ENCODE results near the gene APOO.

APOO gene

DNA sequence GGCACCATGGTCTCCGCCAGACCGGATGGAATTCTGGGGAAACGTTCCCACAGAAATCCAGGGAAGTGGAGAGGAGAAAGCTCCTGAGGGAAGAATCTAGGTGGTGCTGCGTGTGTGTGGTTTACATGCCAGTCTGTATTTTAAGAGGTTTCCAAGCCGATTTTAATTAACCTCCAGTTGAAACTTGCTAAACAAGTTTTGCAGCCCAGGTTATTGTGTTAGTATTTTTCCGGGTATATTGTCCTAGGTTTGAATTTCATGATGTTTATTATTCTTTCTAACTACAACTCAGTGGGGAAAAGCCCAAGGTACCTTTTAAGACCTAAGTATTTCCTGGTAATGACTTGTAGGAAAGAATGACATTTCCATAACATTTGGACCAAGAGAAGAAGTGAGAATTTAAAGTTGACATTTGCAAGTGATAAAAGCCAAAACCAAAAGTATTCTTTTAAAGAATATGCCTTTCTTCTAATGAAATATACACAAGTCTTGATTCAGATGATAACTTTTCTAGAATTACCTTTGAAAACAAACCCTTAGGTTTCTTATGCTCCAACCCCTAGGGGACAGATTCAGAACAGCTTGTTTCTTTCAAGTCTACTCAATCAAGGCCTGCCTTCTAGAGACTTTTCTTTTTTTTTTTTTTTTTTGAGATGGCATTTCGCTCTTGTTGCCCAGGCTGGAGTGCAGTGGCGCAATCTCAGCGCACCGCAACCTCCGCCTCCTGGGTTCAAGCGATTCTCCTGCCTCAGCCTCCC is 110.2 kb downstream of the APOO start:
- no peaks in the 10 kb centered on the region for H3K9me3 ChIP-seq (ENCODE audit: insufficient read depth, low read depth, low read length)
- H3K36me3 ChIP-seq (ENCODE audit: insufficient read depth, low read length) = no peaks in the 10 kb centered on the region
- H3K9ac ChIP-seq (ENCODE audit: low read depth, low read length) = no peak overlapping the region
- 91% methylated on average over 11 of the region's 12 CpGs for WGBS
- H3K4me1 ChIP-seq (ENCODE audit: insufficient read depth, low read length) = no peaks in the 10 kb centered on the region; the same call in 1 of the 2 replicates
- H3K27me3 ChIP-seq (ENCODE audit: insufficient read depth, low read length) = no peaks in the 10 kb centered on the region
- H3K27ac ChIP-seq (ENCODE audit: low read depth, low read length) = no peak overlapping the region
- no peak overlapping the region for H3K4me3 ChIP-seq (ENCODE audit: low read length)

DNA sequence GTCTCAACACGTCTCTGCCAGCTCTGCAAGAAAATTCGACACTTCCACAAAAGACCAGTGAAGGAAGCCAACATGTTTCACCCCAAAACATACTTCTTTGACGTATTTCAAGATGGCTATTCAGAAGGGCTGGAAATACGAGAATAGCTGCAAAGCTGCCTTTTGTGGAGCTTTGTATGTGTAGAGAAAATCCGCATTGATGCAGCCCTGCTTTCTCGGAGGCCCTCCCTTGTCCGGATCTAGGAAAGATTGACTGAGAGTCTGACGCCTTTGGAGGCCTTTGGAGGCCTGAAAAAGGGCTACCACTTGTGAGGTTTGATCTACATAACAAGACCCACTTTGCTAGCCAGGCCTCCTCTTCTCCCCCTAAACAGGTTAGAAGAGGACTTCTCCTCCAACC is 112.5 kb downstream of the APOO start:
- Histone ChIP-seq H3K9me3 (ENCODE audit: insufficient read depth, low read depth, low read length) (no peaks in the 10 kb centered on the region), H3K27me3 (ENCODE audit: insufficient read depth, low read length) (no peaks in the 10 kb centered on the region), H3K27ac (ENCODE audit: low read depth, low read length) (no peak overlapping the region), H3K9ac (ENCODE audit: low read depth, low read length) (no peak overlapping the region), H3K4me3 (ENCODE audit: low read length) (no peak overlapping the region), H3K4me1 (ENCODE audit: insufficient read depth, low read length) (no peaks in the 10 kb centered on the region; the same call in 1 of the 2 replicates), H3K36me3 (ENCODE audit: insufficient read depth, low read length) (no peaks in the 10 kb centered on the region)
- 77% methylated on average over 8 of the region's 8 CpGs for WGBS

DNA sequence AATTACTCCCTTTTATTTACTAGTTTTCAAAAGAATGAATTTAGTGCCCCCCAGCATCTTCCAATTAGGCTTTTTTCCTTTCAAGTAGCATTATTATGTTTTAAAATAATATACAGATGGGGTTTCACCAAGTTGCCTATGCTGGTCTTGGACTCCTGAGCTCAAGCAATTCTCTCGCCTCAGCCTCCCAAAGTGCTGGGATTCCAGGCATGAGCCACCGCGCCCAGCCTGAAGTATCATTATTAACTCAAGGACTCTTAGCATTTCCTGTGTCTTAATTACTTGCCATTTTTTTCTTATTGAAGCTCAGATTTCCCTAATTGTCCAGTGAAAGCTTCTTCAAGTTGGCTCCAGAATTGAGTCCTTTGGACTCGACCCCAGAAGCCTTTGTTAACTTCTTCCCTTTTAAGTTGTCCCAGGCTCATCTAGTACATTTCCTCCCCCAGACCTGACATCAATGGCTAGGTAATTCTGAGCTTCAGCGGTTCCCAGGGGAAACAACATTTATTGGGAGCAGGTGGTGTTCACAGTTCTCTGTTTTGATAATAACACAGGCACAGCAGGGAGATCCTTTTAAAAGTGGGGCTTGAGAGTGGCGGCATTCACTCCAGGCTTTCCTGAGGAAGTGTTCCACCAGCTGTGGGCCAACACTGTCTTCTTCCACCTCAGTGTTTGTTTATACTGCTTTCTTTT is 114.7 kb downstream of the APOO start:
- no peak overlapping the region for H3K27ac ChIP-seq (ENCODE audit: low read depth, low read length)
- no peaks in the 10 kb centered on the region for H3K9me3 ChIP-seq (ENCODE audit: insufficient read depth, low read depth, low read length)
- WGBS = 66% methylated on average over 6 of the region's 6 CpGs
- no peaks in the 10 kb centered on the region for H3K27me3 ChIP-seq (ENCODE audit: insufficient read depth, low read length)
- H3K36me3 ChIP-seq (ENCODE audit: insufficient read depth, low read length) = no peaks in the 10 kb centered on the region
- H3K4me1 ChIP-seq (ENCODE audit: insufficient read depth, low read length) = no peaks in the 10 kb centered on the region; the same call in 1 of the 2 replicates
- H3K4me3 ChIP-seq (ENCODE audit: low read length) = no peak overlapping the region
- H3K9ac ChIP-seq (ENCODE audit: low read depth, low read length) = no peak overlapping the region

DNA sequence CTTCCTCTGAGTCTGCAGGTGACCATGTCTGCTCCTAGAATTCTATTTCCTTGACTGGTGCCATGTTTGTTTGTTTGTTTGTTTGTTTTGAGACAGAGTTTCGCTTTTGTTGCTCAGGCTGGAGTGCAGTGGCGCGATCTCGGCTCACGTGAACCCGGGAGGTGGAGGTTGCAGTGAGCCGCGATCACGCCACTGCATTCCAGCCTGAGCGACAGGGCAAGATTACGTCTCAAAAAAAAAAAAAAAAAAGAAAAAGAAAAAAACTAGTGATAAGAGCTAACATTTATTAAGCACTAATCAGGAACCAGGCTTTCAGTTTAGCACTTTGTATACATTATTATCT is 117.6 kb downstream of the APOO start:
- Histone ChIP-seq H3K4me1 (ENCODE audit: insufficient read depth, low read length) (no peaks in the 10 kb centered on the region; the same call in 1 of the 2 replicates), H3K9ac (ENCODE audit: low read depth, low read length) (no peak overlapping the region), H3K4me3 (ENCODE audit: low read length) (no peak overlapping the region), H3K36me3 (ENCODE audit: insufficient read depth, low read length) (peaks cover 11% of the 10 kb centered on the region), H3K27ac (ENCODE audit: low read depth, low read length) (no peak overlapping the region), H3K27me3 (ENCODE audit: insufficient read depth, low read length) (no peaks in the 10 kb centered on the region), H3K9me3 (ENCODE audit: insufficient read depth, low read depth, low read length) (no peaks in the 10 kb centered on the region)
- 87% methylated on average over 6 of the region's 11 CpGs for WGBS

DNA sequence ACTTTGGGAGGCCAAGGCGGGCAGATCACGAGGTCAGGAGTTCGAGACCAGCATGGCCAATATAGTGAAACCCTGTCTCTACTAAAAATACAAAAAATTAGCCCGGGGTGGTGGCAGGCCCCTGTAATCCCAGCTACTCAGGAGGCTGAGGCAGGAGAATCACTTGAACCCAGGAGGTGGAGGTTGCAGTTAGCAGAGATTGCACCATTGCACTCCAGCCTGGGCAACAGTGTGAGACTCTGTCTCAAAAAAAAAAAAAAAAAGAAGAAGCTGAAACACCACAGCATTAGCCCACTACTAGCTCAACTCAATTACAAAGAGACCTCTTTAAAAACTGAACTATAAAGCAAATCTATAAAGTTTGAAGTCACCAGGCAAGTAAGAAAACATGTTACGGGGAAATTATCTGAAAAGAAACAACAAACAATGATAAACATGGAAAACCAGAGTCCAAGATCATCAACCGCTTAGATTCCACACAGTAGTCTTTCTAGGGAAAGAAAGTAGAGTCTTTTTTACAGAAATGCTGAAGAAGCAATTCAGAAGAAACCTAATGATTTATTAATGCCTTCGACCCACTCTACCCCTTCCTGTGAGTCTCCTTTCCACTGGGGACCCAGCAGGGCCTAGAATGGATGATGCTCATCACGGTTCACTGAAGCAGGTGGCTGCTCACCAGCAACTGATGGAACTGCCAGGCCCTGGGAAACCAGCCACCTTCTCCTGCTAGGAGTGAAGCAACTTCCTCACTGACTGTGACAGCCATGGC is 118.2 kb downstream of the APOO start:
- Histone ChIP-seq H3K4me1 (ENCODE audit: insufficient read depth, low read length) (no peaks in the 10 kb centered on the region; the same call in 1 of the 2 replicates), H3K27me3 (ENCODE audit: insufficient read depth, low read length) (no peaks in the 10 kb centered on the region), H3K27ac (ENCODE audit: low read depth, low read length) (no peak overlapping the region), H3K9me3 (ENCODE audit: insufficient read depth, low read depth, low read length) (no peaks in the 10 kb centered on the region), H3K36me3 (ENCODE audit: insufficient read depth, low read length) (peaks cover 15% of the 10 kb centered on the region), H3K4me3 (ENCODE audit: low read length) (no peak overlapping the region), H3K9ac (ENCODE audit: low read depth, low read length) (no peak overlapping the region)
- WGBS = 94% methylated on average over 7 of the region's 8 CpGs

GRCh38 chrX:23788946-23789345 is 118.8 kb downstream of the APOO start:
- Histone ChIP-seq H3K4me3 (ENCODE audit: low read length) (no peak overlapping the region), H3K36me3 (ENCODE audit: insufficient read depth, low read length) (peaks cover 21% of the 10 kb centered on the region), H3K27me3 (ENCODE audit: insufficient read depth, low read length) (no peaks in the 10 kb centered on the region), H3K9ac (ENCODE audit: low read depth, low read length) (no peak overlapping the region), H3K27ac (ENCODE audit: low read depth, low read length) (no peak overlapping the region), H3K4me1 (ENCODE audit: insufficient read depth, low read length) (no peaks in the 10 kb centered on the region; the same call in 1 of the 2 replicates), H3K9me3 (ENCODE audit: insufficient read depth, low read depth, low read length) (no peaks in the 10 kb centered on the region)
- 89% methylated on average over 2 of the region's 4 CpGs for WGBS

DNA sequence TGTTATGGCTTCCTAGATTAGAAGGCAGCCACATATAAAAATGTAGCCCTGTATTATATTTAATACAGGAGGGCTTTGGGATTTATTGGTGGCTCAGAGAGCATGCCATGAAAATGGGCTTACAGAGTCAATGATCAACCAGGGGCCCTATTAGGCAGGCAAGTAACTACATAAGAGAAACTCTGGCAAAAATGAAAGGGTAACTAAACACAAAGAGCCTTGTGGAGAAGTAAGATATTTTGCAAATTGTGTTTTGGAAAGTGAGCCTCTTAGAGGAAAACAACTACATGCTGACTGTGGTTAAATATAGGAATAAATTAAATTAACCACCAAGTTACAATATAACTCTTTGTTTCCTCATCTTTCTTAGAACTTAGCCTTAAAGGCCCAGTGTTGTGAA is 119.2 kb downstream of the APOO start:
- H3K9ac ChIP-seq (ENCODE audit: low read depth, low read length) = no peak overlapping the region
- H3K4me3 ChIP-seq (ENCODE audit: low read length) = no peak overlapping the region
- no peak overlapping the region for H3K27ac ChIP-seq (ENCODE audit: low read depth, low read length)

DNA sequence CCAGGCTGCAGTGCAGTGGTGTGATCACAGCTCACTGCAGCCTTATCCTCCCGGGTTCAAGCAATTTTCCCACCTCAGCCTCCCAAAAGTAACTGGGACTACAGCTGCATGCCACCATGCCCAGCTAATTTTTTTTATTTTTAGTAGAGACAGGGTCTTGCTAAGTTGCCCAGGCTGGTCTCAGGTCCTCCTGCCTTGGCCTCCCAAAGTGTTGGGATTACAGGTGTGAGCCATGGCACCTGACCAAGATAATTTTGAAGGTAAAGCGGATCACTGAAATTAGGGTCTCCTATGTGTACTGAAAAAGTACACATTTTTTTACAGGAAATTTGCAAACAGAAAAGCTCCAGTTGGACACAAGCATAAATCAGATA is 120.0 kb downstream of the APOO start:
- H3K36me3 ChIP-seq (ENCODE audit: insufficient read depth, low read length) = peaks cover 21% of the 10 kb centered on the region
- no peak overlapping the region for H3K4me3 ChIP-seq (ENCODE audit: low read length)
- no peak overlapping the region for H3K9ac ChIP-seq (ENCODE audit: low read depth, low read length)
- no peaks in the 10 kb centered on the region for H3K9me3 ChIP-seq (ENCODE audit: insufficient read depth, low read depth, low read length)
- H3K27ac ChIP-seq (ENCODE audit: low read depth, low read length) = no peak overlapping the region
- no peaks in the 10 kb centered on the region for H3K27me3 ChIP-seq (ENCODE audit: insufficient read depth, low read length)
- H3K4me1 ChIP-seq (ENCODE audit: insufficient read depth, low read length) = no peaks in the 10 kb centered on the region; the same call in 1 of the 2 replicates
- WGBS = 100% methylated on average over 1 of the region's 2 CpGs

More for the DNA sequence above, 119.2 kb downstream of the APOO start:
- H3K9me3 ChIP-seq (ENCODE audit: insufficient read depth, low read depth, low read length) = no peaks in the 10 kb centered on the region
- no peaks in the 10 kb centered on the region for H3K27me3 ChIP-seq (ENCODE audit: insufficient read depth, low read length)
- H3K36me3 ChIP-seq (ENCODE audit: insufficient read depth, low read length) = peaks cover 21% of the 10 kb centered on the region
- no peaks in the 10 kb centered on the region; the same call in none of the 2 replicates for H3K4me1 ChIP-seq (ENCODE audit: insufficient read depth, low read length)

GRCh38 chrX:23786268-23786815 is 121.4 kb downstream of the APOO start:
- H3K4me3 ChIP-seq (ENCODE audit: low read length) = no peak overlapping the region
- WGBS = 87% methylated on average over 10 of the region's 11 CpGs

GRCh38 chrX:23785580-23785979 is 122.2 kb downstream of the APOO start:
- Histone ChIP-seq H3K27ac (ENCODE audit: low read depth, low read length) (no peak overlapping the region), H3K27me3 (ENCODE audit: insufficient read depth, low read length) (no peaks in the 10 kb centered on the region), H3K4me3 (ENCODE audit: low read length) (no peak overlapping the region), H3K9ac (ENCODE audit: low read depth, low read length) (no peak overlapping the region), H3K9me3 (ENCODE audit: insufficient read depth, low read depth, low read length) (no peaks in the 10 kb centered on the region), H3K4me1 (ENCODE audit: insufficient read depth, low read length) (no peaks in the 10 kb centered on the region; the same call in 1 of the 2 replicates), H3K36me3 (ENCODE audit: insufficient read depth, low read length) (peaks cover 21% of the 10 kb centered on the region)
- WGBS = 100% methylated on average over 1 of the region's 2 CpGs

More at GRCh38 chrX:23786268-23786815, 121.4 kb downstream of the APOO start:
- Histone ChIP-seq H3K4me1 (ENCODE audit: insufficient read depth, low read length) (no peaks in the 10 kb centered on the region; the same call in 1 of the 2 replicates), H3K27ac (ENCODE audit: low read depth, low read length) (no peak overlapping the region), H3K36me3 (ENCODE audit: insufficient read depth, low read length) (peaks cover 21% of the 10 kb centered on the region), H3K9me3 (ENCODE audit: insufficient read depth, low read depth, low read length) (no peaks in the 10 kb centered on the region), H3K27me3 (ENCODE audit: insufficient read depth, low read length) (no peaks in the 10 kb centered on the region), H3K9ac (ENCODE audit: low read depth, low read length) (no peak overlapping the region)
